PFSK-1 (cell line): ENCODE data around the gene ADAMTS20.

Source experiments
- POLR2AphosphoS5 ChIP-seq: IDR thresholded peaks from 2 replicates; pipeline ENCODE4 v1.6.1; 2012; ENCODE audit warnings: low read depth, mild to moderate bottlenecking, control low read depth, low read length, moderate library complexity
- TAF1 ChIP-seq: IDR thresholded peaks from 2 replicates; pipeline ENCODE4 v1.6.1; 2012; ENCODE audit warnings: low read length, control low read depth, borderline replicate concordance; ENCODE audit not compliant: insufficient read depth

DNA sequence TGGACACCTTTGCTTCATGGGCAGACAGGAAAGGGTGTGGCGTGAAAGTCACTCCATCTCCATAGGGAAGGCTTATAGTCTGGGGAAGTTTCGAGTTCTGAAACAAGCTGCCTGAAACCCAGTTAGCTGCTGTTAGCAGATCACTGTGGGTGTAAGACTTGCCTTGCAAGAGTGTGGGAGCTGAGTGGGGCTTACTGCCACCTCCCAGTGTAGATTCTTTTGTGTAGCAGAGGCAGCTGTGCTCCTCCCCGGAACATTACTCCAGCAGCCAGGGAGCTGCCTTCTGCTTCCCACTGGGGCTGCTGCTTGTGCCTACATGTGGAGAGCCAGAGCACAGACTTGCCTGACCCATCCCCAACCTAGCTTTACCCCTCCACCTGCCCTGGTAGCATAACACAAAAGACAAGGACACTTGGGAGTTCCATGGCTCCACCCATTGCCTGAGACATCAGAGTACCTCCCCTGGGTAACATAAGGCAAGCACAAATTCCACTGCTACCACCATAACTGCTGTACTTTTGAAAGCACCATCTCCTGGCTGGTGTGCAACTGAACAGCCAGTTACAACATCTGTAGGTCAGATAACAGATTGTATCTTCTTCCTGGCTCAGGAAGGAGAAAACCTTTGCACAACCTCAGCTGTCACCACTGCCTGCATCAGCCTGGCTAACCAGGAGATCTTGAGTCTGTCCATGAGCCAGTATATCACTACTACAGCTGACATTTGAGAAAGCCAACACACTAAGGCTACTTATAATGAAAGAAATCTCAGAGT, 69.5 kb downstream of the ADAMTS20 start:
- no peak for TF ChIP-seq POLR2AphosphoS5
- TF ChIP-seq TAF1 = no peak
